GM06990 (cell line): ENCODE results near the gene OR52E5.

Experiments used
- DNase-seq: peaks from one replicate; pipeline ENCODE4 v3.0.0-alpha.2; 2011; ENCODE audit not compliant: insufficient read length; ENCODE audit errors: extremely low read depth
- H3K27me3 ChIP-seq: replicated peaks from 2 replicates; pipeline ENCODE4 v1.6.0; 2011; ENCODE audit warnings: low read length; ENCODE audit not compliant: control insufficient read depth, insufficient read depth
- H3K36me3 ChIP-seq: 2 replicates; pipeline ENCODE4 v1.5.1; 2011; ENCODE audit warnings: low read length; ENCODE audit not compliant: control insufficient read depth, insufficient read depth
- H3K4me3 ChIP-seq: replicated peaks from 2 replicates; pipeline ENCODE4 v1.5.1; 2011; ENCODE audit warnings: low read depth, mild to moderate bottlenecking, control low read depth, low read length
- TF ChIP-seq, protein P1 (sequence below): IDR thresholded peaks from 2 replicates; pipeline ENCODE4 v1.5.1; 2011; ENCODE audit warnings: low read length, control low read depth, mild to moderate bottlenecking, inconsistent platforms; ENCODE audit not compliant: insufficient read depth, poor library complexity, severe bottlenecking

OR52E5 gene

DNA sequence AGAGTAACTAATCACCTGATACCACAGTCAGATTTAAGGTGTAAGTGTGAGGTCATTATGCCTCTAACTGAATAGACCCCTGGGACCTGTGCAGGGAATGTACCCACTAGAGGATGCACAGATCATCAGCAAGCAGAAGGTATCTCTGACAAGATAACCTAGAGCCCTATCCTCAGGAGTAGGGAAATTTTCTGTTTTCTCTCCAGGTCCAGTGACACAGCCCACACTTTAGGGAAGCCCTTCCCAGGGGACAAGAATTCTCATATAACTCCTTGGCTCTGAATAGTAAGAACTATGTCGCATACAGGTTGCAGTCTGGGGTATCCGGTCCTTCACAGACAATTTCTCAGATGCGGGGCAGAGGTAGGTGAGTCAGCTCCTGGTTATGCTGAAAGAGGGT, at the start of gene OR52E5:
Gene OR52E5 (plus strand): TSS at position 301 of the 400 bp plus-strand sequence. CDS start 7,569 bp downstream, outside the sequence.
- no peaks in the 10 kb centered on the region for H3K36me3 ChIP-seq
- no peak for DNase-seq
- no peaks in the 10 kb centered on the region for H3K27me3 ChIP-seq
- TF ChIP-seq, protein P1, sequence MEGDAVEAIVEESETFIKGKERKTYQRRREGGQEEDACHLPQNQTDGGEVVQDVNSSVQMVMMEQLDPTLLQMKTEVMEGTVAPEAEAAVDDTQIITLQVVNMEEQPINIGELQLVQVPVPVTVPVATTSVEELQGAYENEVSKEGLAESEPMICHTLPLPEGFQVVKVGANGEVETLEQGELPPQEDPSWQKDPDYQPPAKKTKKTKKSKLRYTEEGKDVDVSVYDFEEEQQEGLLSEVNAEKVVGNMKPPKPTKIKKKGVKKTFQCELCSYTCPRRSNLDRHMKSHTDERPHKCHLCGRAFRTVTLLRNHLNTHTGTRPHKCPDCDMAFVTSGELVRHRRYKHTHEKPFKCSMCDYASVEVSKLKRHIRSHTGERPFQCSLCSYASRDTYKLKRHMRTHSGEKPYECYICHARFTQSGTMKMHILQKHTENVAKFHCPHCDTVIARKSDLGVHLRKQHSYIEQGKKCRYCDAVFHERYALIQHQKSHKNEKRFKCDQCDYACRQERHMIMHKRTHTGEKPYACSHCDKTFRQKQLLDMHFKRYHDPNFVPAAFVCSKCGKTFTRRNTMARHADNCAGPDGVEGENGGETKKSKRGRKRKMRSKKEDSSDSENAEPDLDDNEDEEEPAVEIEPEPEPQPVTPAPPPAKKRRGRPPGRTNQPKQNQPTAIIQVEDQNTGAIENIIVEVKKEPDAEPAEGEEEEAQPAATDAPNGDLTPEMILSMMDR = no peak
- no peak within 1 kb of the TSS for H3K4me3 ChIP-seq

GRCh38 chr11:5846701-5847100, 46.3 kb upstream of the OR52E5 start:
- no peaks in the 10 kb centered on the region for H3K27me3 ChIP-seq
- no peak overlapping the region for H3K4me3 ChIP-seq
- no peaks in the 10 kb centered on the region for H3K36me3 ChIP-seq
- DNase-seq = no peak
- TF ChIP-seq, protein P1 = no peak

DNA sequence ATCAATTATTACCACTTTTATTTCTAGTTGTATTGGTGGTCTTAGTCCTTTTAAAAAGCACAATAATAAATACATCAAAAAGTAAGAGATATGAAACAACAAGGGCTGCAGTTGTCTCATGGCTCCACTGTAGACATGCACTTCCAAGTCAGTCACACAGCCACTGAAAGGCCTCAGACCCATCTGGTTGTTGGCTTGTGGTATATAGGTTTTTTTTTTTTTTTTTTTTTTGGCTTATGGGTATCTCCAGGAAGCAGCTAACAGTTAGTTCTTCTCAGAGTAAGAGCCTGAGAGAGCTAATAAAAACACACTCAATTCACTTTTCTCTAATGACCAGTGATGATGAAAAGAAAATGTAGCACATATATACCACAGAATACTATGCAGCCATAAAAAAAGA, 45.3 kb upstream of the OR52E5 start:
- Histone ChIP-seq H3K27me3 (no peaks in the 10 kb centered on the region), H3K4me3 (no peak overlapping the region), H3K36me3 (no peaks in the 10 kb centered on the region)
- TF ChIP-seq, protein P1 = no peak
- no peak for DNase-seq

GRCh38 chr11:5851002-5851401, 42.0 kb upstream of the OR52E5 start:
- TF ChIP-seq, protein P1 = no peak
- no peaks in the 10 kb centered on the region for H3K36me3 ChIP-seq
- no peaks in the 10 kb centered on the region; the same call in 1 of the 2 replicates for H3K27me3 ChIP-seq
- H3K4me3 ChIP-seq = no peak overlapping the region
- DNase-seq = no peak

GRCh38 chr11:5857590-5857989, 35.4 kb upstream of the OR52E5 start, which contains the start of gene OR52E8:
OR52E8 (minus strand) TSS chr11:5857690; CDS start chr11:5857690, 0 bp downstream.
- no peak for DNase-seq
- Histone ChIP-seq H3K27me3 (no peaks in the 10 kb centered on the region; the same call in 1 of the 2 replicates), H3K4me3 (no peak within 1 kb of the TSS), H3K36me3 (no peaks in the 10 kb centered on the region)
- TF ChIP-seq, protein P1 = no peak

DNA sequence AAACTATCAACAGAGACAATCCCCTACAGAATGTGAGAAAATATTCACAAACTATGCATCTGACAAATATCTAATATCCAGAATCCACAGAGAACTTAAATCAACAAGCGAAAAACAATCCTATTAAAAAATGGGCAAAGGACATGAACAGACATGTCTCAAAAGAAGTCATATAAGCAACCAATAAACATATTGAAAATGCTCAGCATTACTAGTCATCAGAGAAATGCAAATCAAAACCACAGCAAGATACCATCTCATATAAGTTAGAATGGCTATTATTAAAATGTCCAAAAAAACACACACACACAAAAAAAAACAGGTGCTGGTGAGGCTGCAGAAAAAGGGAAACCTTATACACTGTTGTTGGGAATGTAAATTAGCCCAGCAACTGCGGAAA, 27.2 kb upstream of the OR52E5 start:
- TF ChIP-seq, protein P1 = no peak
- Histone ChIP-seq H3K36me3 (no peaks in the 10 kb centered on the region), H3K4me3 (no peak overlapping the region), H3K27me3 (no peaks in the 10 kb centered on the region)
- DNase-seq = no peak
